ENCODE data around the gene ALG2.

DNA sequence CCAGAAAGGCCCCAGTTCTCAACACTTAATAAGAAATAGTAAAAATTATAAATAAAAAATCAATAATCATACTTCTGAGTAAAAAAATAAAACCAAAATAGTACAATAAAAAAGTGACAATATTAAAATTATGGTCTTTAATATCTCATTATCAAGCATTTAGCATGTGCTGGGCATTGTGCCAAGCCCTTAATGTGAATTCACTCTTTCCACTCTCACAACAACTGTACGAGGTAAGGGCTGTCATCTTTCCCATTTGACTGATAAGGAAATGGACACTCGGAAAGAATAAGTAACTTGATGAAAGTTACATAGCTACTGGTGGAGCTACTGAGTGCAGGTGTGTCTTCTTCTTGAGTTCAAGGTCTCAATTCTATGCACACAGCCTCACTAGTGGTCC, 43.9 kb upstream of the ALG2 start:
- TF ChIP-seq, protein P1, sequence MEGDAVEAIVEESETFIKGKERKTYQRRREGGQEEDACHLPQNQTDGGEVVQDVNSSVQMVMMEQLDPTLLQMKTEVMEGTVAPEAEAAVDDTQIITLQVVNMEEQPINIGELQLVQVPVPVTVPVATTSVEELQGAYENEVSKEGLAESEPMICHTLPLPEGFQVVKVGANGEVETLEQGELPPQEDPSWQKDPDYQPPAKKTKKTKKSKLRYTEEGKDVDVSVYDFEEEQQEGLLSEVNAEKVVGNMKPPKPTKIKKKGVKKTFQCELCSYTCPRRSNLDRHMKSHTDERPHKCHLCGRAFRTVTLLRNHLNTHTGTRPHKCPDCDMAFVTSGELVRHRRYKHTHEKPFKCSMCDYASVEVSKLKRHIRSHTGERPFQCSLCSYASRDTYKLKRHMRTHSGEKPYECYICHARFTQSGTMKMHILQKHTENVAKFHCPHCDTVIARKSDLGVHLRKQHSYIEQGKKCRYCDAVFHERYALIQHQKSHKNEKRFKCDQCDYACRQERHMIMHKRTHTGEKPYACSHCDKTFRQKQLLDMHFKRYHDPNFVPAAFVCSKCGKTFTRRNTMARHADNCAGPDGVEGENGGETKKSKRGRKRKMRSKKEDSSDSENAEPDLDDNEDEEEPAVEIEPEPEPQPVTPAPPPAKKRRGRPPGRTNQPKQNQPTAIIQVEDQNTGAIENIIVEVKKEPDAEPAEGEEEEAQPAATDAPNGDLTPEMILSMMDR (IDR thresholded peaks at IDR 0.05; ENCODE audit: insufficient read depth, low read length) = no peak
- no peak for TF ChIP-seq POLR2AphosphoS5 (IDR thresholded peaks at IDR 0.05; ENCODE audit: low read depth)
- no peak for TF ChIP-seq REST (IDR thresholded peaks at IDR 0.05; ENCODE audit: insufficient replicate concordance, low read depth)
- no peak for TF ChIP-seq GABPA (IDR thresholded peaks at IDR 0.05; ENCODE audit: low read depth)
- no peak for TF ChIP-seq SPI1 (IDR thresholded peaks at IDR 0.05; ENCODE audit: borderline replicate concordance, low read depth)

Data from HL-60 (cell line).